ENCODE measurements around the gene SLC35G1. TPM values are rescaled to one million over a fixed set of nuclear protein-coding genes. Genes with fewer than 3 reads are reported as not detected.

SLC35G1 gene
- polyA plus RNA-seq, 3 donors: 0.52 to 0.94 (median 0.67) TPM

GRCh38 chr10:93912444-93912843 lies 18.7 kb downstream of the SLC35G1 start:
- Histone ChIP-seq H3K27me3 (ENCODE audit: control insufficient read depth in 2 of 2, insufficient read depth in 2 of 2, low read length in 2 of 2) (no peaks in the 10 kb centered on the region), H3K4me1 (ENCODE audit: control insufficient read depth in 1 of 2, insufficient read depth in 2 of 2, low read length in 2 of 2) (no peaks in the 10 kb centered on the region), H2AFZ (ENCODE audit: insufficient read depth, low read depth, low read length, poor library complexity, severe bottlenecking) (no peak overlapping the region), H3K9ac (ENCODE audit: insufficient read depth, low read length, poor library complexity, severe bottlenecking) (no peak overlapping the region), H4K20me1 (ENCODE audit: insufficient read depth, low read length) (no peaks in the 10 kb centered on the region), H3K4me3 (replicated peaks in 1 of 3; ENCODE audit: low read depth in 2 of 3, low read length in 3 of 3) (no peak overlapping the region), H3K36me3 (replicated peaks in 1 of 2; ENCODE audit: control insufficient read depth in 1 of 2, insufficient read depth in 2 of 2, low read length in 2 of 2) (peaks cover 0 to 14% of the 10 kb centered on the region in 2 donors), H3K9me3 (replicated peaks in 1 of 2; ENCODE audit: control insufficient read depth in 1 of 2, insufficient read depth in 1 of 2, low read length in 2 of 2) (no peaks in the 10 kb centered on the region), H3K4me2 (replicated peaks; ENCODE audit: extremely low read depth, low read length, poor library complexity, severe bottlenecking) (no peak overlapping the region), H3K27ac (ENCODE audit: low read depth in 1 of 2, low read length in 2 of 2) (no peak overlapping the region), H3K79me2 (ENCODE audit: insufficient read depth, low read length) (no peaks in the 10 kb centered on the region)
- Mint-ChIP-seq H3K4me3 (no peak overlapping the region), H3K27ac (no peak overlapping the region), H3K27me3 (ENCODE audit: low read depth in 3 of 3) (peaks cover 0 to 2% (median 2%) of the 10 kb centered on the region in 3 donors), H3K4me1 (peaks cover 3% of the 10 kb centered on the region), H3K9me3 (peaks cover 0 to 9% (median 3%) of the 10 kb centered on the region in 7 donors), H3K36me3 (peaks cover 18 to 22% of the 10 kb centered on the region in 2 donors)
- no CpG with 5 or more reads among the region's 2 CpGs for WGBS (ENCODE audit: insufficient coverage)
- TF ChIP-seq, protein P1, sequence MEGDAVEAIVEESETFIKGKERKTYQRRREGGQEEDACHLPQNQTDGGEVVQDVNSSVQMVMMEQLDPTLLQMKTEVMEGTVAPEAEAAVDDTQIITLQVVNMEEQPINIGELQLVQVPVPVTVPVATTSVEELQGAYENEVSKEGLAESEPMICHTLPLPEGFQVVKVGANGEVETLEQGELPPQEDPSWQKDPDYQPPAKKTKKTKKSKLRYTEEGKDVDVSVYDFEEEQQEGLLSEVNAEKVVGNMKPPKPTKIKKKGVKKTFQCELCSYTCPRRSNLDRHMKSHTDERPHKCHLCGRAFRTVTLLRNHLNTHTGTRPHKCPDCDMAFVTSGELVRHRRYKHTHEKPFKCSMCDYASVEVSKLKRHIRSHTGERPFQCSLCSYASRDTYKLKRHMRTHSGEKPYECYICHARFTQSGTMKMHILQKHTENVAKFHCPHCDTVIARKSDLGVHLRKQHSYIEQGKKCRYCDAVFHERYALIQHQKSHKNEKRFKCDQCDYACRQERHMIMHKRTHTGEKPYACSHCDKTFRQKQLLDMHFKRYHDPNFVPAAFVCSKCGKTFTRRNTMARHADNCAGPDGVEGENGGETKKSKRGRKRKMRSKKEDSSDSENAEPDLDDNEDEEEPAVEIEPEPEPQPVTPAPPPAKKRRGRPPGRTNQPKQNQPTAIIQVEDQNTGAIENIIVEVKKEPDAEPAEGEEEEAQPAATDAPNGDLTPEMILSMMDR (IDR thresholded peaks at IDR 0.05): no peak
- intact Hi-C loops (cut with micrococcal nuclease): no loop called here
- DNase-seq: no peak

DNA sequence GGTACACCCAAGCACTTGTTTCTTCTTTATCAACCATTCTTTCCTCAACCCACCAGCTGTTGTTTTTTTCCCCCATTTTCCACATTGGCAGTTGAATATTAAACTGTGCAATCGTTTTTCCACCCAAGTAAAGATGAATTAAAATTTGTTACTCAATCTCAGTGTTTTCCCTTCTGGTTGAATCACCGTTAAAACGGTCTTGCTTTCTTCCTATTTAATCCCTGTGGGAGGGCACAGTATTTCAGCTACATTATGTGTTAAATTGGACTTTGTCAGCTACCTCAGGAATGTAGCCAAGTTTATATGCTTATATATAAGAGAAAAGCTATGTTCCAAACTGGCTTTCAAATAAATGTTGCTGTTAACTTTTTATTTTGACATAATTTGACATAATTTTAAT lies 19.9 kb downstream of the SLC35G1 start:
- H3K9me3 ChIP-seq (replicated peaks in 1 of 2; ENCODE audit: control insufficient read depth in 1 of 2, insufficient read depth in 1 of 2, low read length in 2 of 2): no peaks in the 10 kb centered on the region
- H3K36me3 ChIP-seq (replicated peaks in 1 of 2; ENCODE audit: control insufficient read depth in 1 of 2, insufficient read depth in 2 of 2, low read length in 2 of 2): peaks cover 0 to 9% of the 10 kb centered on the region in 2 donors
- Mint-ChIP-seq H3K4me1 (peaks cover 3% of the 10 kb centered on the region), H3K4me3 (no peak overlapping the region), H3K36me3 (peaks cover 11% of the 10 kb centered on the region in 2 donors), H3K27ac (no peak overlapping the region), H3K9me3 (peaks cover 0 to 9% (median 3%) of the 10 kb centered on the region in 7 donors), H3K27me3 (ENCODE audit: low read depth in 3 of 3) (peaks cover 0 to 2% (median 0%) of the 10 kb centered on the region in 3 donors)
- no peaks in the 10 kb centered on the region for H3K27me3 ChIP-seq (ENCODE audit: control insufficient read depth in 2 of 2, insufficient read depth in 2 of 2, low read length in 2 of 2)
- no peak overlapping the region for H3K4me2 ChIP-seq (replicated peaks; ENCODE audit: extremely low read depth, low read length, poor library complexity, severe bottlenecking)
- H3K79me2 ChIP-seq (ENCODE audit: insufficient read depth, low read length): no peaks in the 10 kb centered on the region
- H2AFZ ChIP-seq (ENCODE audit: insufficient read depth, low read depth, low read length, poor library complexity, severe bottlenecking): no peak overlapping the region
- no peak overlapping the region for H3K4me3 ChIP-seq (replicated peaks in 1 of 3; ENCODE audit: low read depth in 2 of 3, low read length in 3 of 3)
- H4K20me1 ChIP-seq (ENCODE audit: insufficient read depth, low read length): no peaks in the 10 kb centered on the region
- WGBS (ENCODE audit: insufficient coverage): no CpG with 5 or more reads among the region's 3 CpGs
- no peak overlapping the region for H3K27ac ChIP-seq (ENCODE audit: low read depth in 1 of 2, low read length in 2 of 2)
- H3K4me1 ChIP-seq (ENCODE audit: control insufficient read depth in 1 of 2, insufficient read depth in 2 of 2, low read length in 2 of 2): no peaks in the 10 kb centered on the region
- H3K9ac ChIP-seq (ENCODE audit: insufficient read depth, low read length, poor library complexity, severe bottlenecking): no peak overlapping the region
- DNase-seq: no peak
- TF ChIP-seq, protein P1 (IDR thresholded peaks at IDR 0.05): no peak
- intact Hi-C loops (cut with micrococcal nuclease): no loop called here

All from CD14-positive monocyte (primary cell).